ENCODE results near the gene ZKSCAN3. TPM values are rescaled to one million over a fixed set of nuclear protein-coding genes. Genes with fewer than 3 reads are reported as not detected.
A peak's percentile ranks its signal among the peaks of the same experiment; 100 is the strongest.

ZKSCAN3 gene
- total and polyA plus RNA-seq, 2 experiments from 2014 or later: 3.0 to 7.6 TPM

GRCh38 chr6:28393912-28394662, 44.3 kb downstream of the ZKSCAN3 start:
- peaks cover 37% of the 10 kb centered on the region for H3K36me3 ChIP-seq (ENCODE audit: insufficient read depth)
- H3K36me3 Mint-ChIP-seq (ENCODE audit: low read depth): peaks cover 75% of the 10 kb centered on the region
- H3K27me3 ChIP-seq (ENCODE audit: insufficient read depth): no peaks in the 10 kb centered on the region
- no peak overlapping the region for H3K4me3 Mint-ChIP-seq
- no peak overlapping the region for H3K27ac Mint-ChIP-seq
- H3K9me2 ChIP-seq (ENCODE audit: insufficient read depth): no peaks in the 10 kb centered on the region
- H3K4me1 ChIP-seq (ENCODE audit: insufficient read depth): no peaks in the 10 kb centered on the region
- peaks cover 54% of the 10 kb centered on the region for H3K79me2 ChIP-seq (replicated peaks; ENCODE audit: insufficient read depth)
- no peaks in the 10 kb centered on the region for H3F3A ChIP-seq (replicated peaks; ENCODE audit: low read depth)
- H3K4me2 ChIP-seq: no peak overlapping the region
- TF ChIP-seq NANOG (IDR thresholded peaks at IDR 0.05; ENCODE audit: borderline replicate concordance): no peak
- no peak for TF ChIP-seq POLR2AphosphoS5 (IDR thresholded peaks at IDR 0.05; ENCODE audit: low read depth)
- no peak for TF ChIP-seq STAT1 (IDR thresholded peaks at IDR 0.05; ENCODE audit: unreplicated experiment)
- TF ChIP-seq CTCF (conservative IDR thresholded peaks at IDR 0.05; ENCODE audit: low read depth in 2 of 2): peak; percentile 42 to 55
- TF ChIP-seq CREB1 (CRISPR knock-in tag; IDR thresholded peaks at IDR 0.05; ENCODE audit: low read depth): no peak
- TF ChIP-seq, protein P1, sequence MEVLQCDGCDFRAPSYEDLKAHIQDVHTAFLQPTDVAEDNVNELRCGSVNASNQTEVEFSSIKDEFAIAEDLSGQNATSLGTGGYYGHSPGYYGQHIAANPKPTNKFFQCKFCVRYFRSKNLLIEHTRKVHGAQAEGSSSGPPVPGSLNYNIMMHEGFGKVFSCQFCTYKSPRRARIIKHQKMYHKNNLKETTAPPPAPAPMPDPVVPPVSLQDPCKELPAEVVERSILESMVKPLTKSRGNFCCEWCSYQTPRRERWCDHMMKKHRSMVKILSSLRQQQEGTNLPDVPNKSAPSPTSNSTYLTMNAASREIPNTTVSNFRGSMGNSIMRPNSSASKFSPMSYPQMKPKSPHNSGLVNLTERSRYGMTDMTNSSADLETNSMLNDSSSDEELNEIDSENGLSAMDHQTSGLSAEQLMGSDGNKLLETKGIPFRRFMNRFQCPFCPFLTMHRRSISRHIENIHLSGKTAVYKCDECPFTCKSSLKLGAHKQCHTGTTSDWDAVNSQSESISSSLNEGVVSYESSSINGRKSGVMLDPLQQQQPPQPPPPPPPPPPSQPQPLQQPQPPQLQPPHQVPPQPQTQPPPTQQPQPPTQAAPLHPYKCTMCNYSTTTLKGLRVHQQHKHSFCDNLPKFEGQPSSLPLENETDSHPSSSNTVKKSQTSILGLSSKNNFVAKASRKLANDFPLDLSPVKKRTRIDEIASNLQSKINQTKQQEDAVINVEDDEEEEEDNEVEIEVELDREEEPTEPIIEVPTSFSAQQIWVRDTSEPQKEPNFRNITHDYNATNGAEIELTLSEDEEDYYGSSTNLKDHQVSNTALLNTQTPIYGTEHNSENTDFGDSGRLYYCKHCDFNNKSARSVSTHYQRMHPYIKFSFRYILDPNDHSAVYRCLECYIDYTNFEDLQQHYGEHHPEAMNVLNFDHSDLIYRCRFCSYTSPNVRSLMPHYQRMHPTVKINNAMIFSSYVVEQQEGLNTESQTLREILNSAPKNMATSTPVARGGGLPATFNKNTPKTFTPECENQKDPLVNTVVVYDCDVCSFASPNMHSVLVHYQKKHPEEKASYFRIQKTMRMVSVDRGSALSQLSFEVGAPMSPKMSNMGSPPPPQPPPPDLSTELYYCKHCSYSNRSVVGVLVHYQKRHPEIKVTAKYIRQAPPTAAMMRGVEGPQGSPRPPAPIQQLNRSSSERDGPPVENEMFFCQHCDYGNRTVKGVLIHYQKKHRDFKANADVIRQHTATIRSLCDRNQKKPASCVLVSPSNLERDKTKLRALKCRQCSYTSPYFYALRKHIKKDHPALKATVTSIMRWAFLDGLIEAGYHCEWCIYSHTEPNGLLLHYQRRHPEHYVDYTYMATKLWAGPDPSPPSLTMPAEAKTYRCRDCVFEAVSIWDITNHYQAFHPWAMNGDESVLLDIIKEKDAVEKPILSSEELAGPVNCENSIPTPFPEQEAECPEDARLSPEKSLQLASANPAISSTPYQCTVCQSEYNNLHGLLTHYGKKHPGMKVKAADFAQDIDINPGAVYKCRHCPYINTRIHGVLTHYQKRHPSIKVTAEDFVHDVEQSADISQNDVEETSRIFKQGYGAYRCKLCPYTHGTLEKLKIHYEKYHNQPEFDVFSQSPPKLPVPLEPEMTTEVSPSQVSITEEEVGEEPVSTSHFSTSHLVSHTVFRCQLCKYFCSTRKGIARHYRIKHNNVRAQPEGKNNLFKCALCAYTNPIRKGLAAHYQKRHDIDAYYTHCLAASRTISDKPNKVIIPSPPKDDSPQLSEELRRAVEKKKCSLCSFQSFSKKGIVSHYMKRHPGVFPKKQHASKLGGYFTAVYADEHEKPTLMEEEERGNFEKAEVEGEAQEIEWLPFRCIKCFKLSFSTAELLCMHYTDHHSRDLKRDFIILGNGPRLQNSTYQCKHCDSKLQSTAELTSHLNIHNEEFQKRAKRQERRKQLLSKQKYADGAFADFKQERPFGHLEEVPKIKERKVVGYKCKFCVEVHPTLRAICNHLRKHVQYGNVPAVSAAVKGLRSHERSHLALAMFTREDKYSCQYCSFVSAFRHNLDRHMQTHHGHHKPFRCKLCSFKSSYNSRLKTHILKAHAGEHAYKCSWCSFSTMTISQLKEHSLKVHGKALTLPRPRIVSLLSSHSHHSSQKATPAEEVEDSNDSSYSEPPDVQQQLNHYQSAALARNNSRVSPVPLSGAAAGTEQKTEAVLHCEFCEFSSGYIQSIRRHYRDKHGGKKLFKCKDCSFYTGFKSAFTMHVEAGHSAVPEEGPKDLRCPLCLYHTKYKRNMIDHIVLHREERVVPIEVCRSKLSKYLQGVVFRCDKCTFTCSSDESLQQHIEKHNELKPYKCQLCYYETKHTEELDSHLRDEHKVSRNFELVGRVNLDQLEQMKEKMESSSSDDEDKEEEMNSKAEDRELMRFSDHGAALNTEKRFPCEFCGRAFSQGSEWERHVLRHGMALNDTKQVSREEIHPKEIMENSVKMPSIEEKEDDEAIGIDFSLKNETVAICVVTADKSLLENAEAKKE (CRISPR knock-in tag; IDR thresholded peaks at IDR 0.05): no peak
- TF ChIP-seq, protein P2, sequence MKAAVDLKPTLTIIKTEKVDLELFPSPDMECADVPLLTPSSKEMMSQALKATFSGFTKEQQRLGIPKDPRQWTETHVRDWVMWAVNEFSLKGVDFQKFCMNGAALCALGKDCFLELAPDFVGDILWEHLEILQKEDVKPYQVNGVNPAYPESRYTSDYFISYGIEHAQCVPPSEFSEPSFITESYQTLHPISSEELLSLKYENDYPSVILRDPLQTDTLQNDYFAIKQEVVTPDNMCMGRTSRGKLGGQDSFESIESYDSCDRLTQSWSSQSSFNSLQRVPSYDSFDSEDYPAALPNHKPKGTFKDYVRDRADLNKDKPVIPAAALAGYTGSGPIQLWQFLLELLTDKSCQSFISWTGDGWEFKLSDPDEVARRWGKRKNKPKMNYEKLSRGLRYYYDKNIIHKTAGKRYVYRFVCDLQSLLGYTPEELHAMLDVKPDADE (IDR thresholded peaks at IDR 0.05): no peak
- H3K4me1 Mint-ChIP-seq: peaks cover 18% of the 10 kb centered on the region
- H3K27ac ChIP-seq (ENCODE audit: low read depth): peak overlapping the region; percentile 15; the same call in 1 of the 2 replicates
- no peaks in the 10 kb centered on the region for H3K9me3 Mint-ChIP-seq
- no peak overlapping the region for H2AFZ ChIP-seq
- H3K4me3 ChIP-seq: no peak overlapping the region
- peaks cover 33% of the 10 kb centered on the region for H4K20me1 ChIP-seq (replicated peaks; ENCODE audit: insufficient read depth)
- peak; percentile 34 for DNase-seq (ENCODE audit: low spot score)
- no peak; the same call in 2 of the 3 replicates for ATAC-seq
- H3K27me3 Mint-ChIP-seq (ENCODE audit: insufficient read depth, low read depth, poor library complexity): peaks cover 1% of the 10 kb centered on the region
